AG04450 (cell line): Measurements from ENCODE around the gene CRYBA2. TPM values are rescaled to one million over a fixed set of nuclear protein-coding genes. Genes with fewer than 3 reads are reported as not detected.

Experiments
- CTCF ChIA-PET: fragments of 300-600, 350-600 bp; formaldehyde crosslinking; extraction: SDS; loops from one replicate; lab custom pipeline; 2022; ENCODE audit warnings: antibody characterized with exemption, inconsistent platforms; lab: Charles Lee
- POLR2A ChIA-PET: fragments of 350-600 bp; formaldehyde crosslinking; extraction: SDS; loops from one replicate; lab custom pipeline; 2021; ENCODE audit warnings: antibody characterized with exemption, inconsistent platforms; lab: Yijun Ruan, JAX
- DNase-seq: peaks from one replicate; pipeline ENCODE4 v3.0.0-alpha.2; 2011; ENCODE audit warnings: low read depth, low spot score
- H3K27ac ChIP-seq: one replicate; pipeline ENCODE4 v1.5.1; 2012; ENCODE audit warnings: low read depth, low read length, control low read depth
- H3K27me3 ChIP-seq: one replicate; pipeline ENCODE4 v1.6.0; 2012; ENCODE audit warnings: low read length; ENCODE audit not compliant: control insufficient read depth, insufficient read depth
- H3K4me3 ChIP-seq: 2 replicates; pipeline ENCODE4 v1.5.1; 2011; ENCODE audit warnings: mild to moderate bottlenecking, low read depth, low read length, control low read depth
- H3K9me3 ChIP-seq: 2 replicates; pipeline ENCODE4 v1.5.1; 2012; ENCODE audit warnings: low read length; ENCODE audit not compliant: control insufficient read depth, insufficient read depth
- polyA plus RNA-seq: library from polyadenylated mRNA; depleted of rRNA; stranded (reverse); fragments of >200 nt; gene quantifications from 2 replicates; pipeline ENCODE4 v1.2.3, GENCODE V29; 2011
- TF ChIP-seq, protein P1 (sequence below): IDR thresholded peaks from 2 replicates; pipeline ENCODE4 v1.5.1; 2011; ENCODE audit warnings: low read depth, low read length, control low read depth, inconsistent platforms

CRYBA2 gene
- polyA plus RNA-seq, 1 experiment, result 0.19 TPM

DNA sequence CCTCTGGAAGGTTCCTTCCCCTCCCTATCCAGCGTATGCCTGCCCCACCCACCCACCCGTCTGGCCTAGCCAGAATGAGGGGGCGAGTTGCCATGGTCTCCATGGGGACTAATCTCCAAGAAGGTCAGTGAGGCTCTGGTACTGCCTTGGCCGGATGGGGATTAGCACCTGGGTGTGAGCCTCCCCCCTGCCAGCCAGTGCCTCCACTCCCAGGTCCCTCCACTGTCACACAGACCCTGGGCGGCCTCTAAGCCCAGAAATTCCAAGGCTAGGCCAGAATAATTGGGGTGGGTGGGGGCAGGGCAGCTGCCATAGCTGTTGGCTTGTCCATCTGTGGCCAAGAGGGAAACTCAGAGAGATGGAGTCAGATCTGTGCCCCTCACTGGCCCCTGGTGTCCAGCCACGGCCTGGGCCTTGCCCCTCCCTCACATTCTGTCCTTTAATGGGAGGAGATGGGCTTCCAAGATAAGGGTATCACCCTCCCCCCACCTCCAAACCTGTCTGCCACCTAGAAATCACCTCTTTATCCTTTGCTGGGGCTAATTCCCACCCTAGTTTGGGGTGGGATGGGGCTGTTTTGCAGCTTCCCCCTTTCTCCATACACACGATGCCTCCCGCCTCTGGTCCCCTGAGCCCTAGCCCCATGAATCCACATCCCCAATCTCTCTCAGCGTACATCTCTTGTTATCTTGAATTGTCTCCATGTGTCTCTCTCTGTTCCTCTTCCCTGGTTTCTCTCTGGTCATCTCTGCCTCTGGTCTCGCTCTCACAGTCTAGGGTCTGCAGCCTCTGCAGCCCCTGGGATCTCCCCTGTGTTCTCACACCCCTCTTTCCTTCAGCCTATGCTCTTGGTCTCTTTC is 6.0 kb upstream of the CRYBA2 start:
- CTCF ChIA-PET, result interaction anchor here (0.5 to 1.3 kb wide), 3 partner anchors 124 to 160 kb away, joined by 3 to 5 read pairs (median 3); no protein-coding TSS in a partner anchor
- POLR2A ChIA-PET, result no interaction called here

DNA sequence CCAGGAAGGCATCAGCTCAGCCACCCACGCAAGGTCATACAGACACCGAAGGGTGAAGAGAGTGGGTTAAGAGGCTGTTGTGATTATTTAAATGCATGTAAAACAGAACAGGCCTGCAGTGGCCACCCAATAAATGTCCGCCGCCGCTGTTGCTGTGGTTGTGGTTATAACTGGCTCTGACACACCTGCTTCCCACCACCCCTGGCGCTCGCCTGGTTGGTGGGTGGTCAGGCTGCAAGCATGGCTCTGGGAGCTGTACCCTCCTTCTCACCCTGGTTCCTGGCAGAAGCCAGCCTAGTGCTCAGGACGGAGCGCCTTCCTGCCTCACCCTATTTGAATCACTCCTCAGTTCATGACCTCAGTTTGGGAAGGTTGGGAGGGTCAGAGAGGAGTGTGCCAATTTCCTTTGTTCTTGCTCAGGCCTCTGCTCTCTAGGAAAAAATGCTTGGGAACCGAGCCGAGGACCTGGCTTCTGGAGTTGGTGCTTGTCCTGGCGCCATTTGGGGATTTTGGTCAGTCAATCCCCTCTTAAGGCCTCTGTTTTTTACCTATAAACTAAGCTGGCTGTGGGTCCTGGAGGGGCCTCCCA is 5.3 kb upstream of the CRYBA2 start:
- no peak overlapping the region for H3K27ac ChIP-seq
- no peak for DNase-seq
- H3K4me3 ChIP-seq, result no peak overlapping the region
- H3K9me3 ChIP-seq, result no peaks in the 10 kb centered on the region; the same call in 1 of the 2 replicates
- ChIA-PET POLR2A (no interaction called here), CTCF (interaction anchor here (0.5 to 1.3 kb wide), 3 partner anchors 123 to 160 kb away, joined by 3 to 5 read pairs (median 3); no protein-coding TSS in a partner anchor)
- TF ChIP-seq, protein P1, sequence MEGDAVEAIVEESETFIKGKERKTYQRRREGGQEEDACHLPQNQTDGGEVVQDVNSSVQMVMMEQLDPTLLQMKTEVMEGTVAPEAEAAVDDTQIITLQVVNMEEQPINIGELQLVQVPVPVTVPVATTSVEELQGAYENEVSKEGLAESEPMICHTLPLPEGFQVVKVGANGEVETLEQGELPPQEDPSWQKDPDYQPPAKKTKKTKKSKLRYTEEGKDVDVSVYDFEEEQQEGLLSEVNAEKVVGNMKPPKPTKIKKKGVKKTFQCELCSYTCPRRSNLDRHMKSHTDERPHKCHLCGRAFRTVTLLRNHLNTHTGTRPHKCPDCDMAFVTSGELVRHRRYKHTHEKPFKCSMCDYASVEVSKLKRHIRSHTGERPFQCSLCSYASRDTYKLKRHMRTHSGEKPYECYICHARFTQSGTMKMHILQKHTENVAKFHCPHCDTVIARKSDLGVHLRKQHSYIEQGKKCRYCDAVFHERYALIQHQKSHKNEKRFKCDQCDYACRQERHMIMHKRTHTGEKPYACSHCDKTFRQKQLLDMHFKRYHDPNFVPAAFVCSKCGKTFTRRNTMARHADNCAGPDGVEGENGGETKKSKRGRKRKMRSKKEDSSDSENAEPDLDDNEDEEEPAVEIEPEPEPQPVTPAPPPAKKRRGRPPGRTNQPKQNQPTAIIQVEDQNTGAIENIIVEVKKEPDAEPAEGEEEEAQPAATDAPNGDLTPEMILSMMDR, result no peak
- H3K27me3 ChIP-seq, result peaks cover 79% of the 10 kb centered on the region

More for the DNA sequence above, 6.0 kb upstream of the CRYBA2 start:
- DNase-seq, result no peak
- H3K4me3 ChIP-seq, result no peak overlapping the region
- no peak overlapping the region for H3K27ac ChIP-seq
- TF ChIP-seq, protein P1, result no peak
- H3K27me3 ChIP-seq, result peaks cover 79% of the 10 kb centered on the region
- no peaks in the 10 kb centered on the region; the same call in 1 of the 2 replicates for H3K9me3 ChIP-seq

DNA sequence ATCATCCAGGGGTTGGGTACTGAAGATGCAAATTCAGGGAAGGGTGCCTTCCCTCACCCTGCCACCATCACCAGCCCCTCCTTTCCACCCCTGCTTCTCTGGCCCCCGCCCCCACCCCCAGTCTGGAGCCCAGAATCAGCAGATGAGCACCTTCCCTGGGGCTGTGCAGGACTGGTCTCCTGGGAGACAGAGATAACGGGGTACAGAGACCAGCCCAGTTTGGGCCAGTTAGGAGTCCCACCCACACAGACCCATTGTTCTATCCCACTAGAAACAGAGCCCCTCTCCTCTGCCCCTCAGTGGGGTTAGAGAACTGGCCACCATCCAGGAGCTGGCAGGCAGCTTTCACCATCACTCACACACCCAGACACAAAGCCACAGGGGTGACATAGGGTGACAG is 4.5 kb upstream of the CRYBA2 start:
- Histone ChIP-seq H3K4me3 (no peak overlapping the region), H3K9me3 (no peaks in the 10 kb centered on the region; the same call in 1 of the 2 replicates), H3K27ac (no peak overlapping the region), H3K27me3 (peaks cover 80% of the 10 kb centered on the region)
- ChIA-PET POLR2A (no interaction called here), CTCF (no interaction called here)
- no peak for DNase-seq
- TF ChIP-seq, protein P1, result no peak

DNA sequence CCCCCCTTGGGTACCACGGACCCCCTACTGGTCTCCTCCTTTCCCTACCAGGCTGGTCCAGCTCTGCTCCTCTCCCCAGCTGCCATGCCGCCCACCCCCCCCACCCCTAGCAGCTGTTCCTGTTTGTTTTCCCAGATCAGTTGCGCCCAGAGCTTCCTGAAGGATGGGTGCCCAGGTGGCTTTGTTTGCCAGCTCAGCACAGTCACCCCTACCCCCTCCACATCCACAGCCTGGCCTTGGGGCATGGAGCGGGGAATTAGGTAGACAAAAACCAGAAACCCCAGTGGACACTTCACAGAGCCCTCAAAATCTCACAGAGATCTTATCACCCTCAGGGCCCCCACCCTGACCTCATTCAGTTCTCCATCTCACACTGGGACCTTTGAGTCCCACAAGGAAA is 3.7 kb upstream of the CRYBA2 start:
- POLR2A ChIA-PET, result no interaction called here
- Histone ChIP-seq H3K9me3 (no peaks in the 10 kb centered on the region; the same call in 1 of the 2 replicates), H3K4me3 (no peak overlapping the region), H3K27ac (no peak overlapping the region), H3K27me3 (peaks cover 80% of the 10 kb centered on the region)
- CTCF ChIA-PET, result interaction anchor here (1.1 to 2.4 kb wide), 7 partner anchors 15 to 158 kb away, joined by 3 to 13 read pairs (median 6); partner anchors contain the start of gene CFAP65
- DNase-seq, result no peak
- TF ChIP-seq, protein P1, result no peak
